Activated CD4-positive, CD25-positive, alpha-beta regulatory T cell (primary cell): Measurements from ENCODE around the gene TNS4.

Experiments used
- DNase-seq, 4 experiments: peaks; one replicate each; lab custom pipeline; 2025; lab: John Stamatoyannopoulos, UW

TNS4 gene

DNA sequence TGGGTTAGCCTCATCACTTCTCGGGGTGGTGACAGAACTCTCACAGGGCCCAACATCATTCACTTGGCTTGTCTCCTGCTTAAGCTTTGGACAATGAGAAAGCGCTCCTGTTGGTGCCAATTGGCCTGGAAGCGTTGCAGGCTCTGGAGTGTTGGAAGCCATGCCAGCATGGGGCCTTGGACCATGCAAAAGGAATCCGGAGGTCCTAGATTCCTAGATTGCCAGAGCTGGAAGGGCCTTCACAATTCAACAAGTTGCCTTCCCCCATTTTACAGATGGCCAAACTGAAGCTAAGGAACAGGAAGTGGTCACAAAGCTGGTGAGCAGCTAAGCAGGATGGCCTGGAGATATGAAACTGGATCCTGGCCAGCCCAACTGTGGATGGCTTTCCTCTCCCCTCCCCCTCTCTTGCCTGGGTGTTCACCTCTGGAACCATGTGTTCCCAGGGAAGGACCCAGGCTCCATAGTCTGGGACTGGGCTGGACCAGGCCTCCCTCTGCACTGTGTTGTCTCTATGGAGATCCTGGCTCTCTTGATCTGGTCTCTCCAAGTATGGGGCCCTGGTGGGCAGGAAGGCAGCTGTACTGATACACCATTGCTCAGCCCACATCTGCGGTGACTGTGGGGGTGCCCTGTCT is 64.2 kb downstream of the TNS4 start:
- no peak for DNase-seq

DNA sequence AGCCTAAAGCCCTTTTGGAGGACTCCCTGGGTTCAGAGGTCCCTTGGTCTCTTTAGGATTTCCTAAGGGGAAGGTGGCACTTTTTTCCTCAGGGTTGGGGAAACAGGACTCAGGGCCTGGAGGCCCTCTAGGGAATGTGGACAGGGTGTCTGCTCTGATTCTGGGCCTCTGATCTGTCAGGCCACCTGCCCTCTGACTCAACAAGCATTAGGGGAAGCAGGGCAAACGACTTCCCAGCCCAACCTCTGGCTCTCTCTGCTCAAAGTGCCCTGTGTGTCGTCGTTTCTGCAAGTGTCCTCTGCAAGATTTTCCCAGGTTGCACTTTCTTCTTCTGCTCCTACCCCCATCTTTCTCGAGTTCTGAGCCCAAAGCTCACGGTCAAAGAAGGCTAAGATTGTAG is 64.8 kb downstream of the TNS4 start:
- no peak for DNase-seq

DNA sequence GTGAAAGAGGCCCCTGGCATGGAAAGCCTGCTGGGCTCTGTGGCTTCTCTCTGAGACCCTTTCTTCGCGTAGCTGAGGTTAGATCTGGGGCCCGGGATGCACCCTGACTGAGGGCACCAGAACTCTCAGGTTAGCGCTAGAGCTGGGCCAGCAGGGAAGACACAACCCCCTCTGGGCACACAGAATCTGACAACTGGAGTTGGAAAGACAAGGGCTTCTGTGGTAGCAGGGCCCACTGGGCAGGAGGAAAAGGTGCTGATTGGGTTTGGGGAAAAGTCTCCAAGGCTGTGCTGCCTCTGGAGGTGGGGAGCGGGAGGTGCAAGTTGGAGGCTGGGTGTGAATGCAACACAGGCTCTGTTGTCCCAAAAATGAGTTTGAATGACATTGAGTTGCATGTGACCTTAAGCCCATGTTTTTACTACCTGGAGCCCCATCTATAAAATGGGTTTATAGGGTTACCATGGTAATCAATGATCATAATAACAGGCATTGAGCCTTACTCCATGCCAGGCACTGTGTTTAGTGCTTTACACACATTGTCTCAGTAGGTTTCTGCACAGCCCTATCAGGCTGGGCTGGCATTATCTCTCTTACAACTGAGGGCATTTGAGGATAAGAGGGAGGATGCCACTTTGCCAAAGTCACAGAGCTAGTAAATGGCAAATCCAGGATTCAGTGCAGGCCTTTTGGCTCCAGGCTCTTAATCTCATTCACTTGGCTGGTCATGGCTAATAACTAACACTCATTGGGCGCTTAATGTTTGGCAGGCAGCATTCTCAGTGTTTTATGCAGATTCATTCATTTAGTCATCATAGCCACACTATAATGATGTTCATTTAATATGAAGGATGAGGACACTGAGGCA is 67.6 kb downstream of the TNS4 start:
- no peak for DNase-seq

DNA sequence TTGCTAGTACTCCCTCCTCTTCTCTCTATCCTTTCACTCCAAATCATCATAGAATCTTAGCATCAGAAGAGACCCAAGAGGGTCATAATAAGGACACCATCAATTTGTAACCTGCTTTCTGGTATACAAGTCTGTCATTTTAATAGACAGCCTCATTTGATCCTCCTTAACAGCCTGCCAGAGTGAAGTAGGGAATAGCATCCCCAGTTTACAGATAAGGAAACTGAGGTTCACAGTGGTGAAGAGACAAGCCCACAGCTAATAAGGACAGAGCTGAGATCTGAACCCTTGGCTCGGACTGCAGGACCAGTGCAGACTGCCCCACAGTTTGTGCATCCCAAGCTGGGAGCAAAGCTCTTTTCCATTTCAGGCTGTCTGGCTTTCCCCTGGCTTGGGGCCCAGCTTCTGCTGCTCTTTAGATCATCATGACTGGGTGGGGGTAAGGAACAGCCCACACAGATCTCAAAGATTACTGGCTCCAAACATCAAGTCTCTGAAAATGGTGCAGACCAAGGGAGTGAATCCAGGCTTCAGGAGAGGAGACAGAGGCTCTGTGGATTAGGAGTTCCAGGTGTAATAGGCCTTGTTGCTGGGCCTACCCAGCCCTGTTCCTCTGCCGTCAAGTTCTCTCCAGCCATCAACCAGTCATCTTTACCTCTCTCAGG is 68.4 kb downstream of the TNS4 start:
- no peak for DNase-seq

DNA sequence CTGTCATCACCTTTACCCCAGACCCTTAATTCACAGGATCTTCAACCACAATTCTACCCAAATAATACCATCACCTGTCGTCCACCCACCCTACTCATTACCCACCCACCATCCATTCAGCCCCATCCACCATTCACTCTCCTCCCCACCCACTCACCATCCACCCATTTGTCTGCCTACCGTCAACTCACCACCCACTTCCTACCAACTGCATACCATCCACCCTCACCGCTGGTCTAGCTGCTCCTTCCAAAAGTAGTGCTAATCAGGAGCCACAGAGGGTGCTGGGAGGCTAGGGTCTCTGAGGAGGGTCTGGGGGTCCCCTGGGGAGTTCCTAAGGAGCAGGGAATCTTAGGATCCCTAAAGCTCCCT is 70.2 kb downstream of the TNS4 start:
- DNase-seq = no peak

DNA sequence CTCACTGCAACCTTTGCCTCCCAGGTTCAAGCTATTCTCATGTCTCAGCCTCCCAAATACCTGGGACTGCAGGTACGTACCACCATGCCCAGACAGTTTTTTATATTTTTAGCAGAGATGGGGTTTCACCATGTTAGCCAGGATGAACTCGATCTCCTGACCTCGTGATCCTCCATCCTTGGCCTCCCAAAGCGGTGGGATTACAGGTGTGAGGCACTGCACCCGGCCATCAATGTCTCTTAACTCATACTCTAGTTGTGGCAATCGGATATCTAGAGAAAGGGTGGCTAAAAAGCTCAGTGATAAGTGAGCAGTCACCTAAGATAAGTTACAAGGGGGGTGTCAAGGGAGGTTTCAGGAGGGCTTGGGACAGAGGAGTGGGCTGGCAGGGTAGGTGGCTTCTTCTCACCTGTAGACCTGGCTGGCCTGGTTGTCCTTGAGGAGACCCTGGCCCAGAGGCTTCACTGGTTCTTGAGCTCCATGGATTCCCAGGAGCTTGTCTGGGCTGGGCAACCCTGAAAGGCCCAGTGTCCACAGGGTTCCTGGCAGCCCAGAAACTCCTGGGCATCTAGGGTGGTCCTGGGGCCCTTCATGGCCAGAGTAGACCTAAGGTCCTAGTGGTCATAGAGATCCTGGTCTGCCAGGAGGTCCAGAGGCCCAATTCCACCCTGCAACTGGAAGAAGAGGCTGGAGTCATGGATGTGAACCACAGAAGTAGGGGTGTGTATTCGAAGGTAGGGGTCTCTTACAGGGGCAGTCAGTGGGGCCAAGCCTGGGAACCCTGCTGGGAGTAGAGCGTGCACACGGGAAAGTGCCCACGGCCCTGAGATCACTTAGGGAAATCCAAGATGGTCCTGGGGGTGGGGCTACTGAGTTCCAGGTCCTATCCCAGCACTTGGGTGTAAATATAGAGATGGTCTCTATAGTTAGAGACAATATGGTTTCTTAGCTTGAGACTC is 70.9 kb downstream of the TNS4 start:
- DNase-seq = no peak

DNA sequence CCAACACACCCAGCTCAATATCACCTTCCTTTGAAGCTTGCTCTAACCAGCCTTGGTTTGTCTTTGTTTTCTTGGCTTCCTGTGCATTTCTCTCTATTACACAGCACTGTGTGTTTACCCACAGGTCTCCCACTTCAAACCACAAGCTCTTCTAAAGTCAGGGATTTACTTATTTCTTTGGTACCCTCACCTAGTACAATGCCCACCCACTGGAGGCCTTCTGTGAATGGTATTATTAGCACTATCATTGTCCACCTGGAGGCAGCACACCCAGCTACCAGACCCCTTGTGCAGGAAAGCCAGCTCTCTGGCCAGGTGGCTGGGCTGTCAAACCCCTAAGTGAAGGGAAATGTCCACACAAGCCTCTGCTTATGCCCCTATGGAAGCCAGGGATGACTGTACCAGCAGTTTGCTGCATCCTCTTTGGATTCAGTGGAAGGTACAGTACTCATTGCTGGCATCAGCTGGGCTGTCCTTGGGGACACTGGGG is 74.4 kb downstream of the TNS4 start:
- DNase-seq = no peak
